Omental fat pad (tissue), 4 donors: ENCODE data around the gene ADNP2. TPM values are rescaled to one million over a fixed set of nuclear protein-coding genes. Genes with fewer than 3 reads are reported as not detected.

Experiments used
- ATAC-seq: fragments of 150-250 bp; one replicate; pipeline ENCODE4 v1.9.1; 2016; ENCODE audit warnings: mild to moderate bottlenecking, moderate library complexity; ENCODE audit not compliant: low FRiP score
- DNase-seq: peaks from one replicate; pipeline ENCODE4 v3.0.0-alpha.2; 2019; ENCODE audit warnings: low spot score
- CTCF ChIP-seq, 3 donors: fragments of 450-650 bp; IDR thresholded peaks; one replicate each; pipeline ENCODE4 v1.5.1; 2016 to 2017; ENCODE audit warnings: antibody characterized with exemption in 3 of 3, mild to moderate bottlenecking in 3 of 3, moderate library complexity in 2 of 3
- total RNA-seq, 4 donors: library from RNA; depleted of rRNA; stranded (reverse); fragments of >200 nt; gene quantifications; one replicate each; pipeline ENCODE4 v1.1.0, GENCODE V29; 2016

ADNP2 gene
- total RNA-seq, 4 donors from 2014 or later: 13.2 to 22.6 (median 16.1) TPM

- ATAC-seq (no peak), DNase-seq (no peak)
- TF ChIP-seq CTCF (IDR thresholded peaks at IDR 0.05): no peak
Observed at GRCh38 chr18:80168982-80169381, 59.9 kb downstream of the ADNP2 start.

GRCh38 chr18:80169607-80170006 is 60.5 kb downstream of the ADNP2 start:
- no peak for TF ChIP-seq CTCF (IDR thresholded peaks at IDR 0.05)
- no peak for ATAC-seq
- no peak for DNase-seq

- no peak for ATAC-seq
- no peak for TF ChIP-seq CTCF (IDR thresholded peaks at IDR 0.05)
- DNase-seq: no peak
Observed at GRCh38 chr18:80170395-80171053, 61.5 kb downstream of the ADNP2 start.

- ATAC-seq (peak; percentile 42), DNase-seq (peak; percentile 65)
- TF ChIP-seq CTCF (IDR thresholded peaks at IDR 0.05): peak in 1 of 3 donors; percentile 79
Observed at GRCh38 chr18:80171054-80171872, 62.2 kb downstream of the ADNP2 start.

- DNase-seq: no peak
- no peak for TF ChIP-seq CTCF (IDR thresholded peaks at IDR 0.05)
Observed at GRCh38 chr18:80172056-80172455, 63.0 kb downstream of the ADNP2 start.

GRCh38 chr18:80173060-80173459 is 64.0 kb downstream of the ADNP2 start:
- no peak for ATAC-seq
- DNase-seq: no peak
- no peak for TF ChIP-seq CTCF (IDR thresholded peaks at IDR 0.05)

More at GRCh38 chr18:80172056-80172455, 63.0 kb downstream of the ADNP2 start:
- ATAC-seq: no peak
